Body of pancreas (tissue), 4 donors: Measurements from ENCODE around the gene LBP. TPM values are rescaled to one million over a fixed set of nuclear protein-coding genes. Genes with fewer than 3 reads are reported as not detected.

Experiments
- ATAC-seq: fragments of 150-250 bp; one replicate; pipeline ENCODE4 v1.9.1; 2016
- DNase-seq, 4 donors: peaks; one replicate each; pipeline ENCODE4 v3.0.0-alpha.2; 2019
- H3K27ac ChIP-seq, 4 donors: fragments of 200-600 bp; sonication (generic); 1 replicate in 3 of 4; 2 replicates in 1 of 4; pipeline versions ENCODE4 v1.5.1 to v1.6.1; 2016 to 2019; ENCODE audit warnings: mild to moderate bottlenecking in 1 of 4, mixed read lengths in 1 of 4, moderate library complexity in 1 of 4
- H3K27me3 ChIP-seq, 2 donors: fragments of 200-600 bp; sonication (generic); one replicate each; pipeline ENCODE4 v1.6.0; 2016; ENCODE audit warnings: mild to moderate bottlenecking in 1 of 2
- H3K36me3 ChIP-seq, 2 donors: fragments of 200-600 bp; sonication (generic); replicated peaks in 1 of 2; 2 replicates each; pipeline ENCODE4 v1.5.1; 2016; ENCODE audit warnings: low read depth in 2 of 2; ENCODE audit not compliant: insufficient read depth in 1 of 2
- H3K4me1 ChIP-seq: fragments of 200-600 bp; sonication (generic); one replicate; pipeline ENCODE4 v1.6.0; 2016
- H3K4me3 ChIP-seq, 2 donors: fragments of 200-600 bp; sonication (generic); 1 replicate in 1 of 2; 2 replicates in 1 of 2; pipeline ENCODE4 v1.5.1; 2016 to 2019
- H3K9me3 ChIP-seq, 3 donors: fragments of 200-600 bp; sonication (generic); 1 replicate in 2 of 3; 2 replicates in 1 of 3; pipeline ENCODE4 v1.5.1; 2016
- POLR2A ChIP-seq, 3 donors: fragments of 450-650 bp; IDR thresholded peaks; one replicate each; pipeline ENCODE4 v1.6.1; 2016; ENCODE audit warnings: antibody characterized with exemption in 3 of 3, mild to moderate bottlenecking in 2 of 3
- WGBS, 2 donors: methylation state at CpG; one replicate each; pipeline ENCODE4 v1.1.5; 2017; 5-methylcytosine and 5-hydroxymethylcytosine counted together
- intact Hi-C: fragments of 100-400 bp; cut with DNase I; formaldehyde crosslinking; loops from one replicate; pipeline ENCODE4 v1.15.1; 2023
- total RNA-seq, 2 donors: library from RNA; depleted of rRNA; stranded (reverse); fragments of >200 nt; gene quantifications; one replicate each; pipeline ENCODE4 v1.1.0, GENCODE V29; 2016
- TF ChIP-seq, protein P1 (sequence below), 7 experiments: fragments of 450-650 bp in 4 of 7; fragments of 200-600 bp in 3 of 7; sonication (generic) in 3 of 7; IDR thresholded peaks; one replicate each; pipeline ENCODE4 v1.5.1; 2016 to 2019; ENCODE audit warnings: antibody characterized with exemption in 7 of 7

LBP gene
- total RNA-seq, 2 donors from 2014 or later, result 0.66 TPM; not detected in 1

DNA sequence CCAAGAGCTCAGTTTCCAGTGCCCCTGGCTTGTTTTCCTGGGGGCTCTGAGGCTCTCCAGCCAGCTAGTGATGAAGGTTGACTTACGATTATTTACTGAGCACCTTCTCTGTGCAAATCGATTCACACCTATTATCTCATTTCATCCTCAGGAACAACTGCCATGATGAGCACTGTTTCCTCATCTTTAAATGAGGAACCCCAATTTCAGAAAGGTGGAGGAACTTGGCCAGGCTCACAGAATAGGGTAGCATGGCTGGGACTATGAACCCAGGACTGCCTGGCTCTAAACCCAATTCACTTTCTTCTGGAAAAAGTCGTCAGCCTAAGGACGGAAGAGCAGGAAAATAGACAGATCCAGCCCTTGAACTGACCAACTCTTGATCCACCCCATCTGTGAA lies 45.8 kb upstream of the LBP start:
- H3K27me3 ChIP-seq, result peaks cover 0 to 3% of the 10 kb centered on the region in 2 donors
- H3K36me3 ChIP-seq, result no peaks in the 10 kb centered on the region
- WGBS, 2 donors, result 60 to 75% methylated on average over 4 of the region's 4 CpGs
- H3K27ac ChIP-seq, result no peak overlapping the region
- DNase-seq (no peak), ATAC-seq (no peak)
- H3K4me1 ChIP-seq, result peaks cover 4% of the 10 kb centered on the region
- no peak overlapping the region for H3K4me3 ChIP-seq
- no peaks in the 10 kb centered on the region for H3K9me3 ChIP-seq
- intact Hi-C loops, result no loop called here
- TF ChIP-seq, protein P1, sequence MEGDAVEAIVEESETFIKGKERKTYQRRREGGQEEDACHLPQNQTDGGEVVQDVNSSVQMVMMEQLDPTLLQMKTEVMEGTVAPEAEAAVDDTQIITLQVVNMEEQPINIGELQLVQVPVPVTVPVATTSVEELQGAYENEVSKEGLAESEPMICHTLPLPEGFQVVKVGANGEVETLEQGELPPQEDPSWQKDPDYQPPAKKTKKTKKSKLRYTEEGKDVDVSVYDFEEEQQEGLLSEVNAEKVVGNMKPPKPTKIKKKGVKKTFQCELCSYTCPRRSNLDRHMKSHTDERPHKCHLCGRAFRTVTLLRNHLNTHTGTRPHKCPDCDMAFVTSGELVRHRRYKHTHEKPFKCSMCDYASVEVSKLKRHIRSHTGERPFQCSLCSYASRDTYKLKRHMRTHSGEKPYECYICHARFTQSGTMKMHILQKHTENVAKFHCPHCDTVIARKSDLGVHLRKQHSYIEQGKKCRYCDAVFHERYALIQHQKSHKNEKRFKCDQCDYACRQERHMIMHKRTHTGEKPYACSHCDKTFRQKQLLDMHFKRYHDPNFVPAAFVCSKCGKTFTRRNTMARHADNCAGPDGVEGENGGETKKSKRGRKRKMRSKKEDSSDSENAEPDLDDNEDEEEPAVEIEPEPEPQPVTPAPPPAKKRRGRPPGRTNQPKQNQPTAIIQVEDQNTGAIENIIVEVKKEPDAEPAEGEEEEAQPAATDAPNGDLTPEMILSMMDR (IDR thresholded peaks at IDR 0.05), result no peak
- no peak for TF ChIP-seq POLR2A (IDR thresholded peaks at IDR 0.05)

DNA sequence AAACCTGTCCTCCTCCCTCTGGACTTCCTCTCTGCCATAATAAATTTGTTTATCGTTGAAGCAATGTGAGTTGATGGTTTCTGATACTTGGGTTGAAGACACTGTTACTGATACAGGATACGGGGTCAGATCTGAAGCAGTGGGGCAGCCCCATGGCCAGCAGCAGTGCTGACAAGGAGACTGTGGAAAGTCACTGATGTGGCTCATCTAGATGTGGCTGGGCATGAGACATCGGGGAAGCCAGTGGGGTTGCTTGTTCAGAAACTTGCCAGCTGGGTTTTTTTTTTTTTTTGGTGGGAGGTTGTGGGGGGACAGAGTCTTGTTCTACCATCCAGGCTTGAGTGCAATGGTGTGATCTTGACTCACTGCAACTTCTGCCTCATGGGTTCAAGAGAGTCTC lies 45.0 kb upstream of the LBP start:
- DNase-seq (no peak), ATAC-seq (no peak)
- intact Hi-C loops, result no loop called here
- no peak for TF ChIP-seq POLR2A (IDR thresholded peaks at IDR 0.05)
- Histone ChIP-seq H3K9me3 (no peaks in the 10 kb centered on the region), H3K27me3 (peaks cover 0 to 3% of the 10 kb centered on the region in 2 donors), H3K27ac (no peak overlapping the region), H3K4me3 (no peak overlapping the region), H3K36me3 (no peaks in the 10 kb centered on the region), H3K4me1 (peaks cover 4% of the 10 kb centered on the region)
- WGBS, 2 donors, result 83 to 84% methylated on average over 3 of the region's 3 CpGs

DNA sequence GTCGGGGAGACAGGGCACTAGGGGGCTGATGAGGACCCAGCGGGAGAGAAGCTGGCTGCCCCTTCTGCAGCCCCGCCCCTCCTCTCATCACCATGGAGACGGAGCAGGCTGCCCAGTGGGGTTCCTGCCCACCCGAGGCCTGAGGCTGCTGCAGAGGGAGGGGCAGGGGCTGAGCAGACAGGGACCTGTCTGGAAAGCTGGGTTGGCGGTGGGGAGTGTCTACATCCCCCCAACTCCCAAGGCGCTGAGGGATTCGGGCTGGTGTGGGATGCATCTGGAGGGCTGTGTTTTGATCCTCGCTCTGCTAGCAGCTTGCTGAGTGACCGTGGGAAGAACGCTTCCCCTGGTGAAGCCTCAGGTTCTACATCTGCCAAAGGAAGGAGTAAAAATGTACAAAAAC lies 43.5 kb upstream of the LBP start:
- no peaks in the 10 kb centered on the region for H3K9me3 ChIP-seq
- H3K27ac ChIP-seq, result no peak overlapping the region
- DNase-seq (no peak), ATAC-seq (no peak)
- peaks cover 0 to 3% of the 10 kb centered on the region in 2 donors for H3K27me3 ChIP-seq
- peaks cover 4% of the 10 kb centered on the region for H3K4me1 ChIP-seq
- WGBS, 2 donors, result 18 to 32% methylated on average over 7 to 11 of the region's 11 CpGs
- intact Hi-C loops, result no loop called here
- no peak overlapping the region for H3K4me3 ChIP-seq
- no peaks in the 10 kb centered on the region for H3K36me3 ChIP-seq
- no peak for TF ChIP-seq POLR2A (IDR thresholded peaks at IDR 0.05)
- TF ChIP-seq, protein P1 (IDR thresholded peaks at IDR 0.05), result no peak

DNA sequence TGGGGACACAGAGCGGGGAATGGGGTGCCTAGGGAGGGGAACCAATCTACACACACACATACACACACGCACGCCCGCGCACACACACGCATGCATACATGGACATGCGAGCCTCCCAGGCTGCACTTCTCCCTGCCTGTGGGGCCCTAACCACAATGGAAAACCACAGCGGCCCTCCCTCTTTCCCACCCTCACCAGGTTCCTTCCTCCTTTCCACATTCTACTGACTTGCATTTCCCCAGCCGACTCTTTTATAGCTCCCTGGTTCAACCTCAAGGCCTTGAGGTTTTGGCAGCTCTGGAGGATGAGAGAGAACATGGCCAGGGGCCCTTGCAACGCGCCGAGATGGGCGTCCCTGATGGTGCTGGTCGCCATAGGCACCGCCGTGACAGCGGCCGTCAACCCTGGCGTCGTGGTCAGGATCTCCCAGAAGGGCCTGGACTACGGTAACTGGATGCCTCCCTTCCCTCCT lies 42.3 kb upstream of the LBP start, which contains the start of gene BPI:
TSS of gene BPI (plus strand) at position 249 of the 472 bp plus-strand sequence. CDS start at position 317, 68 bp downstream.
- intact Hi-C loops, result no loop called here
- DNase-seq (peak in 1 of 4 donors; percentile 62), ATAC-seq (no peak)
- Histone ChIP-seq H3K4me3 (no peak within 1 kb of the TSS), H3K9me3 (no peaks in the 10 kb centered on the region), H3K27ac (no peak within 1 kb of the TSS), H3K36me3 (no peaks in the 10 kb centered on the region), H3K27me3 (peaks cover 0 to 3% of the 10 kb centered on the region in 2 donors), H3K4me1 (peaks cover 4% of the 10 kb centered on the region)
- no peak for TF ChIP-seq POLR2A (IDR thresholded peaks at IDR 0.05)
- TF ChIP-seq, protein P1 (IDR thresholded peaks at IDR 0.05), result no peak
- WGBS, 2 donors, result 63 to 70% methylated on average over 21 of the region's 21 CpGs

DNA sequence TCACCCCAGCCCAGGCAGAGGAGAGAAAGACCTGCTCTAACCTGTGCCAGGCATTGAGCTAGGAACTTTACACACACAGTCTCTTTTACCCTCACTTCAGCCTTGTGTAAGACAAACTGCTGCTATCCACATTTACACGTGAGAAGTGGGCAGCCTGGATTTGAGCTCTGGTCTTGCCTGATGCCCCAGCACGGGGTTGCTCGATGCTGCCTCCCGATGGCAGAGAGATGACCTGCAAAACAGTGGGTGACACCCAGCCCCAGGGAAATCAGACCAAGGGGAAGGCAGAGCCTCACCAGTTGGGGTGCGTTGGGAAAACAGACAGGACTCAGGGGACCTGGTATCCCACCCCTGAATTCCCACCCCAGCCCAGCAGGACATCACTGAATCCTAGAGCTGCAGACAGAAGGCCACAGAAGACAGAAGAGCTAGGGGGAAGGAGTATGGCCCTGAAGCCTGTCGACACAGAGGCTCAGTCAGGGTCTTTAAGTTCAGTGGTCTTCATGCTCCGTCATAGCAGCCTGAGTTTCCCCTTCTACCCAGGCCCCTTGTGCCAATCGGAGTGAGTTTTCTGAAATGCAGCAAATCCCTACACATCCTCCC lies 41.3 kb upstream of the LBP start:
- peaks cover 2% of the 10 kb centered on the region for H3K4me1 ChIP-seq
- no peaks in the 10 kb centered on the region for H3K36me3 ChIP-seq
- peaks cover 0 to 3% of the 10 kb centered on the region in 2 donors for H3K27me3 ChIP-seq
- no peak overlapping the region for H3K27ac ChIP-seq
- no peak overlapping the region for H3K4me3 ChIP-seq
- DNase-seq, result peak in 1 of 4 donors; percentile 14
- H3K9me3 ChIP-seq, result no peaks in the 10 kb centered on the region
- intact Hi-C loops, result no loop called here
- 35 to 71% methylated on average over 4 to 8 of the region's 8 CpGs for WGBS, 2 donors
- no peak for ATAC-seq
- TF ChIP-seq, protein P1 (IDR thresholded peaks at IDR 0.05), result no peak
- no peak for TF ChIP-seq POLR2A (IDR thresholded peaks at IDR 0.05)
